Measurements from ENCODE around the gene AZIN2. TPM values are rescaled to one million over a fixed set of nuclear protein-coding genes. Genes with fewer than 3 reads are reported as not detected.
"Not testable (repeated sequence)": the region's sequence is repeated elsewhere in the genome, so short reads cannot be mapped to it uniquely, and the experiment has no call there.

The AZIN2 gene
- polyA plus RNA-seq, 1 experiment: 6.4 TPM

GRCh38 chr1:33065301-33065700, 15.7 kb upstream of the AZIN2 start:
- DNase-seq (ENCODE audit: low read depth): no peak
- no peak overlapping the region for H3K4me3 ChIP-seq (ENCODE audit: low read depth, low read length)
- ChIA-PET POLR2A (no interaction called here), CTCF (interaction anchor here (0.7 to 0.9 kb wide), 2 partner anchors 44 to 132 kb away, joined by 3 read pairs; no protein-coding TSS in a partner anchor)
- no peak for TF ChIP-seq CTCF (IDR thresholded peaks at IDR 0.05; ENCODE audit: insufficient read depth, low read depth, low read length)
- no peaks in the 10 kb centered on the region for H3K27me3 ChIP-seq (ENCODE audit: control insufficient read depth, insufficient read depth, low read length)
- H3K36me3 ChIP-seq (ENCODE audit: control insufficient read depth, insufficient read depth, low read length): no peaks in the 10 kb centered on the region

- H3K27me3 ChIP-seq (ENCODE audit: control insufficient read depth, insufficient read depth, low read length): not testable (repeated sequence)
These were observed 14.5 kb upstream of the AZIN2 start for GRCh38 chr1:33066477-33066876.

GRCh38 chr1:33068108-33068507, 12.8 kb upstream of the AZIN2 start:
- CTCF ChIA-PET: interaction anchor here (1.2 kb wide), 1 partner anchor 18 kb away, joined by 3 read pairs; no protein-coding TSS in a partner anchor
- POLR2A ChIA-PET; DNase-seq (ENCODE audit: low read depth); H3K36me3 ChIP-seq (ENCODE audit: control insufficient read depth, insufficient read depth, low read length); H3K27me3 ChIP-seq (ENCODE audit: control insufficient read depth, insufficient read depth, low read length); H3K4me3 ChIP-seq (ENCODE audit: low read depth, low read length): not testable (repeated sequence)

More at GRCh38 chr1:33066477-33066876, 14.5 kb upstream of the AZIN2 start:
- H3K36me3 ChIP-seq (ENCODE audit: control insufficient read depth, insufficient read depth, low read length); H3K4me3 ChIP-seq (ENCODE audit: low read depth, low read length); POLR2A ChIA-PET; DNase-seq (ENCODE audit: low read depth): not testable (repeated sequence)
- CTCF ChIA-PET: interaction anchor here (0.8 kb wide), 1 partner anchor 10 kb away, joined by 3 read pairs; no protein-coding TSS in a partner anchor

- TF ChIP-seq CTCF (IDR thresholded peaks at IDR 0.05; ENCODE audit: insufficient read depth, low read depth, low read length): no peak
- no peak for DNase-seq (ENCODE audit: low read depth)
- CTCF ChIA-PET: interaction anchor here (0.6 to 3.2 kb wide), 4 partner anchors 12 to 152 kb away, joined by 3 to 10 read pairs (median 4); no protein-coding TSS in a partner anchor
- no peaks in the 10 kb centered on the region for H3K36me3 ChIP-seq (ENCODE audit: control insufficient read depth, insufficient read depth, low read length)
- POLR2A ChIA-PET: no interaction called here
- peaks cover 7% of the 10 kb centered on the region for H3K27me3 ChIP-seq (ENCODE audit: control insufficient read depth, insufficient read depth, low read length)
- no peak overlapping the region for H3K4me3 ChIP-seq (ENCODE audit: low read depth, low read length)
These were observed 10.3 kb upstream of the AZIN2 start for GRCh38 chr1:33070628-33071027.

GRCh38 chr1:33072707-33073106, 8.2 kb upstream of the AZIN2 start:
- ChIA-PET POLR2A (no interaction called here), CTCF (interaction anchor here (3.2 kb wide), 1 partner anchor 18 kb away, joined by 10 read pairs; no protein-coding TSS in a partner anchor)
- DNase-seq (ENCODE audit: low read depth): no peak
- Histone ChIP-seq H3K4me3 (ENCODE audit: low read depth, low read length) (no peak overlapping the region), H3K36me3 (ENCODE audit: control insufficient read depth, insufficient read depth, low read length) (no peaks in the 10 kb centered on the region), H3K27me3 (ENCODE audit: control insufficient read depth, insufficient read depth, low read length) (peaks cover 7% of the 10 kb centered on the region)
- TF ChIP-seq CTCF (IDR thresholded peaks at IDR 0.05; ENCODE audit: insufficient read depth, low read depth, low read length): no peak

- no peak for DNase-seq (ENCODE audit: low read depth)
- CTCF ChIA-PET: interaction anchor here (1.1 to 1.6 kb wide), 2 partner anchors 19 kb away, joined by 4 read pairs; no protein-coding TSS in a partner anchor
- POLR2A ChIA-PET: no interaction called here
These were observed 6.6 kb upstream of the AZIN2 start for GRCh38 chr1:33074193-33074945.

More at GRCh38 chr1:33074193-33074945, 6.6 kb upstream of the AZIN2 start:
- no peak for TF ChIP-seq CTCF (IDR thresholded peaks at IDR 0.05; ENCODE audit: insufficient read depth, low read depth, low read length)
- H3K4me3 ChIP-seq (ENCODE audit: low read depth, low read length): no peak overlapping the region
- no peaks in the 10 kb centered on the region for H3K36me3 ChIP-seq (ENCODE audit: control insufficient read depth, insufficient read depth, low read length)
- H3K27me3 ChIP-seq (ENCODE audit: control insufficient read depth, insufficient read depth, low read length): peaks cover 7% of the 10 kb centered on the region

Measured in BJ (cell line).